ENCODE measurements around the gene CRYBG1.

DNA sequence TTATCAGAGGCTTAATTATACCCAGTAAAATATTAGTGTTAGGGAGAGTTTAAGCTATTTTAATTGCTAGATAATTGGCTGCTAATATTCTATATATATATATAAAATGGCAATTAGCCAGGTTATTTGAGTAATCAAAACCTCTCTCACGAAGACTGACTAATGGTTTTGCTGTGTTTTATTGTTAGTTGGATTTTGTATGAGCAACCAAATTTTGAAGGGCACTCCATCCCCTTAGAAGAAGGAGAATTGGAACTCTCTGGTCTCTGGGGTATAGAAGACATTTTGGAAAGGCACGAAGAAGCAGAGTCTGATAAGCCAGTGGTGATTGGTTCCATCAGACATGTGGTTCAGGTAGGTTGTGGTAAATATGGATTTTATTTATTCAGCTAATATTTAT lies 166.6 kb downstream of the CRYBG1 start:
- no peak for TF ChIP-seq PBX3 (IDR thresholded peaks at IDR 0.05; ENCODE audit: insufficient replicate concordance, low read depth, low read length)
- TF ChIP-seq KLF5 (IDR thresholded peaks at IDR 0.05; ENCODE audit: partially characterized antibody): no peak
- no peak for TF ChIP-seq ZBTB4 (CRISPR knock-in tag; IDR thresholded peaks at IDR 0.05)
- TF ChIP-seq NBN (IDR thresholded peaks at IDR 0.05): no peak
- TF ChIP-seq, protein P1, sequence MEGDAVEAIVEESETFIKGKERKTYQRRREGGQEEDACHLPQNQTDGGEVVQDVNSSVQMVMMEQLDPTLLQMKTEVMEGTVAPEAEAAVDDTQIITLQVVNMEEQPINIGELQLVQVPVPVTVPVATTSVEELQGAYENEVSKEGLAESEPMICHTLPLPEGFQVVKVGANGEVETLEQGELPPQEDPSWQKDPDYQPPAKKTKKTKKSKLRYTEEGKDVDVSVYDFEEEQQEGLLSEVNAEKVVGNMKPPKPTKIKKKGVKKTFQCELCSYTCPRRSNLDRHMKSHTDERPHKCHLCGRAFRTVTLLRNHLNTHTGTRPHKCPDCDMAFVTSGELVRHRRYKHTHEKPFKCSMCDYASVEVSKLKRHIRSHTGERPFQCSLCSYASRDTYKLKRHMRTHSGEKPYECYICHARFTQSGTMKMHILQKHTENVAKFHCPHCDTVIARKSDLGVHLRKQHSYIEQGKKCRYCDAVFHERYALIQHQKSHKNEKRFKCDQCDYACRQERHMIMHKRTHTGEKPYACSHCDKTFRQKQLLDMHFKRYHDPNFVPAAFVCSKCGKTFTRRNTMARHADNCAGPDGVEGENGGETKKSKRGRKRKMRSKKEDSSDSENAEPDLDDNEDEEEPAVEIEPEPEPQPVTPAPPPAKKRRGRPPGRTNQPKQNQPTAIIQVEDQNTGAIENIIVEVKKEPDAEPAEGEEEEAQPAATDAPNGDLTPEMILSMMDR (IDR thresholded peaks at IDR 0.05 in 2 of 3, conservative IDR thresholded peaks at IDR 0.05 in 1 of 3; ENCODE audit: control insufficient read depth in 2 of 3, extremely low read depth in 1 of 3, insufficient read depth in 1 of 3, low read depth in 3 of 3, low read length in 3 of 3): no peak
- TF ChIP-seq TAF1 (IDR thresholded peaks at IDR 0.05; ENCODE audit: borderline replicate concordance, low read depth, low read length): no peak
- TF ChIP-seq, protein P2, sequence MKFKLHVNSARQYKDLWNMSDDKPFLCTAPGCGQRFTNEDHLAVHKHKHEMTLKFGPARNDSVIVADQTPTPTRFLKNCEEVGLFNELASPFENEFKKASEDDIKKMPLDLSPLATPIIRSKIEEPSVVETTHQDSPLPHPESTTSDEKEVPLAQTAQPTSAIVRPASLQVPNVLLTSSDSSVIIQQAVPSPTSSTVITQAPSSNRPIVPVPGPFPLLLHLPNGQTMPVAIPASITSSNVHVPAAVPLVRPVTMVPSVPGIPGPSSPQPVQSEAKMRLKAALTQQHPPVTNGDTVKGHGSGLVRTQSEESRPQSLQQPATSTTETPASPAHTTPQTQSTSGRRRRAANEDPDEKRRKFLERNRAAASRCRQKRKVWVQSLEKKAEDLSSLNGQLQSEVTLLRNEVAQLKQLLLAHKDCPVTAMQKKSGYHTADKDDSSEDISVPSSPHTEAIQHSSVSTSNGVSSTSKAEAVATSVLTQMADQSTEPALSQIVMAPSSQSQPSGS (IDR thresholded peaks at IDR 0.05; ENCODE audit: low read length): no peak
- TF ChIP-seq, protein P3, sequence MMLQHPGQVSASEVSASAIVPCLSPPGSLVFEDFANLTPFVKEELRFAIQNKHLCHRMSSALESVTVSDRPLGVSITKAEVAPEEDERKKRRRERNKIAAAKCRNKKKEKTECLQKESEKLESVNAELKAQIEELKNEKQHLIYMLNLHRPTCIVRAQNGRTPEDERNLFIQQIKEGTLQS (IDR thresholded peaks at IDR 0.05; ENCODE audit: borderline replicate concordance, extremely low read depth, low read depth, low read length): no peak
- TF ChIP-seq POLR2A (IDR thresholded peaks at IDR 0.05; ENCODE audit: low read depth, low read length): no peak
- TF ChIP-seq GABPA (IDR thresholded peaks at IDR 0.05; ENCODE audit: low read depth): no peak
- no peak for TF ChIP-seq RAD51 (IDR thresholded peaks at IDR 0.05)
- no peak for TF ChIP-seq MTA2 (IDR thresholded peaks at IDR 0.05; ENCODE audit: low read depth)
- no peak for TF ChIP-seq TCF3 (IDR thresholded peaks at IDR 0.05; ENCODE audit: borderline replicate concordance, insufficient read depth, low read depth, low read length)
- no peak for TF ChIP-seq TCF12 (IDR thresholded peaks at IDR 0.05; ENCODE audit: low read depth, low read length)
